ENCODE data around the gene ANKRD16.

Gene ANKRD16

DNA sequence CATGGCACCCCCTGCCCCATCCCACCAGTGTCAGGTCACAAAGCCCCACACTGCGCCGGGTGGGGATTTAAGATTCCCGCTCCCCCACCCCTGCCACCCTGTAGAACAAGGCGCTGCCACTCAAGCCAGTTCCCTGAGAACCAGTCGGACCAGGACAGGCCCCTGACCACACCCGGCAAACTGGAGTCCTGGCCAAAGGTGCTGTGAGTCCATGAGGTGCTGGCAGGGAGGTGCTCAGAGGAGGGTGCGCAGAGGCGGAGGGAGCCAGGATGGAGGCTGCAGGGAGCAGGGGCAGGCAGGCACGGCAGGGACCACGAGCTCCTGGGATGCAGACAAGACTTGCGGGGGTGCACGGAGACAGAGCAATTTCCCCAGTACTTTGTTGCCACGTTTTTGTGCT, 56.7 kb downstream of the ANKRD16 start:
- H3K4me3 ChIP-seq (ENCODE audit: low read depth, low read length), result no peak overlapping the region
- TF ChIP-seq, protein P1, sequence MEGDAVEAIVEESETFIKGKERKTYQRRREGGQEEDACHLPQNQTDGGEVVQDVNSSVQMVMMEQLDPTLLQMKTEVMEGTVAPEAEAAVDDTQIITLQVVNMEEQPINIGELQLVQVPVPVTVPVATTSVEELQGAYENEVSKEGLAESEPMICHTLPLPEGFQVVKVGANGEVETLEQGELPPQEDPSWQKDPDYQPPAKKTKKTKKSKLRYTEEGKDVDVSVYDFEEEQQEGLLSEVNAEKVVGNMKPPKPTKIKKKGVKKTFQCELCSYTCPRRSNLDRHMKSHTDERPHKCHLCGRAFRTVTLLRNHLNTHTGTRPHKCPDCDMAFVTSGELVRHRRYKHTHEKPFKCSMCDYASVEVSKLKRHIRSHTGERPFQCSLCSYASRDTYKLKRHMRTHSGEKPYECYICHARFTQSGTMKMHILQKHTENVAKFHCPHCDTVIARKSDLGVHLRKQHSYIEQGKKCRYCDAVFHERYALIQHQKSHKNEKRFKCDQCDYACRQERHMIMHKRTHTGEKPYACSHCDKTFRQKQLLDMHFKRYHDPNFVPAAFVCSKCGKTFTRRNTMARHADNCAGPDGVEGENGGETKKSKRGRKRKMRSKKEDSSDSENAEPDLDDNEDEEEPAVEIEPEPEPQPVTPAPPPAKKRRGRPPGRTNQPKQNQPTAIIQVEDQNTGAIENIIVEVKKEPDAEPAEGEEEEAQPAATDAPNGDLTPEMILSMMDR (IDR thresholded peaks at IDR 0.05; ENCODE audit: low read depth, low read length), result no peak
- TF ChIP-seq MYC (IDR thresholded peaks at IDR 0.05; ENCODE audit: low read depth, low read length) (no peak), POLR2A (IDR thresholded peaks at IDR 0.05; ENCODE audit: extremely low read depth, insufficient read length) (no peak)
- TF ChIP-seq, protein P2, sequence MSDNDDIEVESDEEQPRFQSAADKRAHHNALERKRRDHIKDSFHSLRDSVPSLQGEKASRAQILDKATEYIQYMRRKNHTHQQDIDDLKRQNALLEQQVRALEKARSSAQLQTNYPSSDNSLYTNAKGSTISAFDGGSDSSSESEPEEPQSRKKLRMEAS (IDR thresholded peaks at IDR 0.05; ENCODE audit: low read depth, low read length), result no peak
- DNase-seq (ENCODE audit: low read depth), result no peak

DNA sequence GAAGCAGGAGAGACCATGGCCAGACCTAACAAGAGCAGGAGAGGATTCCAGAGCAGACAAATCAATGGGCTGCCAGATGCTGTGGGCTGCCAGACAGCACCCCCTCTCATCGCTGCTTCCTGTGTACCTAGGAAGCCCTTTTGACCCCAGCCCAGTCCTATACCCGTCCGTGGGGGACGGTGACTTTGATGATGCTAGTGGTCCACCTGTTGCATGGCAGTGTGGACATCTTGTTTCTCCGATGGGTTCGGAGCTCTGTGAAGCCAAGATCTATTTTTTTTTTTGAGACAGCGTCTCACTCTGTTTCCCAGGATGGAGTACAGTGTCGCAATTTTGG, 58.3 kb downstream of the ANKRD16 start:
- no peak overlapping the region for H3K4me3 ChIP-seq (ENCODE audit: low read depth, low read length)
- no peak for DNase-seq (ENCODE audit: low read depth)
- TF ChIP-seq, protein P1 (IDR thresholded peaks at IDR 0.05; ENCODE audit: low read depth, low read length), result no peak
- TF ChIP-seq MYC (IDR thresholded peaks at IDR 0.05; ENCODE audit: low read depth, low read length), result no peak
- TF ChIP-seq POLR2A (IDR thresholded peaks at IDR 0.05; ENCODE audit: extremely low read depth, insufficient read length), result no peak
- TF ChIP-seq, protein P2 (IDR thresholded peaks at IDR 0.05; ENCODE audit: low read depth, low read length), result no peak

GRCh38 chr10:5830629-5831445, 58.9 kb downstream of the ANKRD16 start:
- TF ChIP-seq MYC (IDR thresholded peaks at IDR 0.05; ENCODE audit: low read depth, low read length) (no peak), POLR2A (IDR thresholded peaks at IDR 0.05; ENCODE audit: extremely low read depth, insufficient read length) (no peak)
- TF ChIP-seq, protein P1 (IDR thresholded peaks at IDR 0.05; ENCODE audit: low read depth, low read length), result no peak
- TF ChIP-seq, protein P2 (IDR thresholded peaks at IDR 0.05; ENCODE audit: low read depth, low read length), result no peak
- DNase-seq (ENCODE audit: low read depth), result no peak
- H3K4me3 ChIP-seq (ENCODE audit: low read depth, low read length), result no peak overlapping the region

DNA sequence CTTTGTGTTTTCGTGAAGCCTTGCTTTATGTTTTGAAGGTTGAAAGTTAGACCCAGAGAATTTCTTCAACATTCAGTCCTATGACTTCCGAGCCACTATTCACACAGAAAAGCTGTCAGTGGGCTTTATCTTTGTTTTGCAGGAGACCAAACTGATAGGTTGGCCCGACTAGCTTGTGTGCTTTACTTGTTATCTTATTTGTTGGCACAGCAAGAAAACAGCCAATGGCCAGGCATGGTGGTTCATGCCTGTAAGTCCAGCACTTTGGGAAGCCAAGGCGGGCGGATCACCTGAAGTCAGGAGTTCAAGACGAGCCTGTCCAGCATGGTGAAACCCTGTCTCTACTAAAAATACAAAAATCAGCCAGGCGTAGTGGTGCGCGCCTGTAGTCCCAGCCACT, 60.4 kb downstream of the ANKRD16 start:
- H3K4me3 ChIP-seq (ENCODE audit: low read depth, low read length), result no peak overlapping the region
- TF ChIP-seq MYC (IDR thresholded peaks at IDR 0.05; ENCODE audit: low read depth, low read length), result no peak
- TF ChIP-seq, protein P1 (IDR thresholded peaks at IDR 0.05; ENCODE audit: low read depth, low read length), result no peak
- no peak for TF ChIP-seq POLR2A (IDR thresholded peaks at IDR 0.05; ENCODE audit: extremely low read depth, insufficient read length)
- TF ChIP-seq, protein P2 (IDR thresholded peaks at IDR 0.05; ENCODE audit: low read depth, low read length), result no peak
- DNase-seq (ENCODE audit: low read depth), result no peak

DNA sequence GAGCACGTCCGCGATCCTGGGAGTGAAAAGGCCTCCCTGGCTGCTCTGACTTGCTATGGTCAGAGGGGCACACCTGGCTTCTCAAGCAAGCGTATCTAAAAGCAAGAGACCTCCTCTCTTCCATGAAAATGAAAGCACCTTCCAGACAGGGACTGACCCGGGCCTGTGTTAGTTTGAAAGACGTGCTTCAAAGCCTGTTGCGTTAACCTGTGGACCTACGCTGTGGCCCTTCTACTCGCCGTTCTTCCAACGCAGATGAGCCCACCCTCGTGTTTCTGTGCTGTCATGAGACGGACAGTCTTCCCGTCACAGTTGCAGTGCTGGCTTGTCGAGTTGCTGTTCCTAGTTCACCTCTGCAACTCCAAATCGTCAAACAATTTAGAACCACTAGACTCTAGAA, 61.0 kb downstream of the ANKRD16 start:
- DNase-seq (ENCODE audit: low read depth), result no peak
- TF ChIP-seq POLR2A (IDR thresholded peaks at IDR 0.05; ENCODE audit: extremely low read depth, insufficient read length) (no peak), MYC (IDR thresholded peaks at IDR 0.05; ENCODE audit: low read depth, low read length) (no peak)
- TF ChIP-seq, protein P2 (IDR thresholded peaks at IDR 0.05; ENCODE audit: low read depth, low read length), result no peak
- TF ChIP-seq, protein P1 (IDR thresholded peaks at IDR 0.05; ENCODE audit: low read depth, low read length), result no peak
- no peak overlapping the region for H3K4me3 ChIP-seq (ENCODE audit: low read depth, low read length)
